Mesenteric fat pad (tissue), 1 donor: ENCODE measurements around the gene IPCEF1. TPM values are rescaled to one million over a fixed set of nuclear protein-coding genes. Genes with fewer than 3 reads are reported as not detected.
"Not testable (repeated sequence)": the region's sequence is repeated elsewhere in the genome, so short reads cannot be mapped to it uniquely, and the experiment has no call there.

Source experiments
- DNase-seq: peaks from one replicate; pipeline ENCODE4 v3.0.0-alpha.2; 2020; ENCODE audit warnings: low spot score
- total RNA-seq: library from RNA; stranded (reverse); fragmentation: NEBNext Ultra II Directional; extraction: Animal tissue kit (Norgen Biotek cat#: 25700); gene quantifications from one replicate; pipeline ENCODE4 v1.2.1, GENCODE V29; 2021
- donor health status: DM: yes; HTN: yes; CAD: no.

Gene IPCEF1
- total RNA-seq, 1 donor from 2014 or later, result 1.5 TPM

GRCh38 chr6:154337406-154338005, 19.1 kb downstream of the IPCEF1 start:
- no peak for DNase-seq

- DNase-seq, result not testable (repeated sequence)
Observed at GRCh38 chr6:154334147-154334546, 22.5 kb downstream of the IPCEF1 start.

GRCh38 chr6:154331750-154332149, 24.9 kb downstream of the IPCEF1 start:
- DNase-seq, result no peak

GRCh38 chr6:154329350-154330170, 27.0 kb downstream of the IPCEF1 start:
- no peak for DNase-seq

- DNase-seq, result not testable (repeated sequence)
Observed at GRCh38 chr6:154327313-154327712, 29.3 kb downstream of the IPCEF1 start.

- no peak for DNase-seq
Observed at GRCh38 chr6:154325142-154325541, 31.5 kb downstream of the IPCEF1 start.

- DNase-seq, result no peak
Observed at GRCh38 chr6:154320181-154320580, 36.4 kb downstream of the IPCEF1 start.

- no peak for DNase-seq
Observed at GRCh38 chr6:154319231-154319858, 37.3 kb downstream of the IPCEF1 start.

- DNase-seq, result no peak
Observed at GRCh38 chr6:154318721-154319120, 37.9 kb downstream of the IPCEF1 start.

- DNase-seq, result no peak
Observed at GRCh38 chr6:154316131-154316530, 40.5 kb downstream of the IPCEF1 start.

GRCh38 chr6:154314084-154314483, 42.5 kb downstream of the IPCEF1 start:
- no peak for DNase-seq

- DNase-seq, result no peak
Observed at GRCh38 chr6:154308986-154309385, 47.6 kb downstream of the IPCEF1 start.

- no peak for DNase-seq
Observed at GRCh38 chr6:154307696-154308425, 48.7 kb downstream of the IPCEF1 start.

GRCh38 chr6:154307147-154307546, 49.5 kb downstream of the IPCEF1 start:
- DNase-seq, result not testable (repeated sequence)

GRCh38 chr6:154306696-154307095, 49.9 kb downstream of the IPCEF1 start:
- no peak for DNase-seq

- no peak for DNase-seq
Observed at GRCh38 chr6:154304191-154304590, 52.4 kb downstream of the IPCEF1 start.

GRCh38 chr6:154303642-154304041, 53.0 kb downstream of the IPCEF1 start:
- not testable (repeated sequence) for DNase-seq

- DNase-seq, result no peak
Observed at GRCh38 chr6:154301839-154302752, 54.5 kb downstream of the IPCEF1 start.

GRCh38 chr6:154301086-154301625, 55.4 kb downstream of the IPCEF1 start:
- no peak for DNase-seq

GRCh38 chr6:154298297-154298696, 58.3 kb downstream of the IPCEF1 start:
- DNase-seq, result no peak
